ENCODE results near the gene ECEL1.

Gene ECEL1

DNA sequence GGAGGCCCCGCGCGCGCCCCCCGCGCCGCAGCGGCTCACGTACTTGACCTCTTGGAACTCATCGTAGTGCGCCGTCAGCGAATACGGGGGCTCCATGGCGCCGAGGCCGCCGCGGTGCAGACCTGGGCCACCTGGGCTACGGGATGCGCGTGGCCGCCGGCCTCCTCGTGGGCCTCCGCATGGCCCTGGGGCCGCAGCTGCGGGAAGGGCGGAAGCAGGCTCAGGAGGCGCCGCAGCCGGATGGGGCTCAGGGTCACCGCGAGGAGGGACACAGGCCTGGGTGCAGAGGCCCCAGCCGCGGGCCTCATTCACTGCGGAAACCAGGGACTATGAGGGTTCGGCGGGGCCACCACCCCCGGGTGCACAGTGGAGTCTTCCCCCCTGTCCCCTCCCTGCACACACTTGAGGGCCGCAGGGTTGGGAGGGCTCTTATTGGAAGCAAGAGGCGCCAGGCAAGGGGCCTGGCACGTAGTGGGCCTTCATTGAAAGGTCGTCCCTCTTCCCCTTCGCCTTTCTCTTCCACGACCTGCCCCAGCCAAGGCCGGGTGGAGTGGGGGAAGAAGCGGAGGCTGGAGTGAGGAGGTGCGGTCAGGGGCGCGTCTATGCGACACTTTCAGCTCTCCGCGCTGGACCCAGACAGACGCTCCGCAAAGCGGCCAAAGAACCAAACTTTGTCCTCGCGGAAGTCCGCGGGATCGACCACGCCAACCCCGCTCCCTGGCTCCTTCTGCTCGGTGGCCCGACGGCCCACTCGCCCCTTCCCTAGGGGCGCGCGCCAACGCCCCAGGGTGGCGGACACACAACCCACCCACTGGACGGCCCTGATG lies 863 bp downstream of the ECEL1 start:
- TF ChIP-seq EZH2 (IDR thresholded peaks at IDR 0.05; ENCODE audit: borderline replicate concordance, low read depth, low read length, severe bottlenecking), result no peak
- TF ChIP-seq, protein P1, sequence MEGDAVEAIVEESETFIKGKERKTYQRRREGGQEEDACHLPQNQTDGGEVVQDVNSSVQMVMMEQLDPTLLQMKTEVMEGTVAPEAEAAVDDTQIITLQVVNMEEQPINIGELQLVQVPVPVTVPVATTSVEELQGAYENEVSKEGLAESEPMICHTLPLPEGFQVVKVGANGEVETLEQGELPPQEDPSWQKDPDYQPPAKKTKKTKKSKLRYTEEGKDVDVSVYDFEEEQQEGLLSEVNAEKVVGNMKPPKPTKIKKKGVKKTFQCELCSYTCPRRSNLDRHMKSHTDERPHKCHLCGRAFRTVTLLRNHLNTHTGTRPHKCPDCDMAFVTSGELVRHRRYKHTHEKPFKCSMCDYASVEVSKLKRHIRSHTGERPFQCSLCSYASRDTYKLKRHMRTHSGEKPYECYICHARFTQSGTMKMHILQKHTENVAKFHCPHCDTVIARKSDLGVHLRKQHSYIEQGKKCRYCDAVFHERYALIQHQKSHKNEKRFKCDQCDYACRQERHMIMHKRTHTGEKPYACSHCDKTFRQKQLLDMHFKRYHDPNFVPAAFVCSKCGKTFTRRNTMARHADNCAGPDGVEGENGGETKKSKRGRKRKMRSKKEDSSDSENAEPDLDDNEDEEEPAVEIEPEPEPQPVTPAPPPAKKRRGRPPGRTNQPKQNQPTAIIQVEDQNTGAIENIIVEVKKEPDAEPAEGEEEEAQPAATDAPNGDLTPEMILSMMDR (IDR thresholded peaks at IDR 0.05; ENCODE audit: borderline replicate concordance, extremely low read depth, low read length, poor library complexity, severe bottlenecking), result no peak
- H3K27ac ChIP-seq (ENCODE audit: low read length), result no peak overlapping the region
- H2AFZ ChIP-seq (ENCODE audit: low read depth, low read length), result no peak overlapping the region
- no peak overlapping the region for H3K4me2 ChIP-seq (ENCODE audit: insufficient read depth, low read length)
- no peaks in the 10 kb centered on the region for H3K79me2 ChIP-seq (ENCODE audit: insufficient read depth, low read length)
- H3K9ac ChIP-seq (ENCODE audit: low read depth, low read length), result no peak overlapping the region
- H3K9me3 ChIP-seq (ENCODE audit: insufficient read depth, low read length, severe bottlenecking), result no peaks in the 10 kb centered on the region
- H4K20me1 ChIP-seq (ENCODE audit: insufficient read depth, low read length), result no peaks in the 10 kb centered on the region; the same call in 1 of the 2 replicates
- DNase-seq (no peak), ATAC-seq (ENCODE audit: insufficient read depth, low read depth) (no peak)
- no peaks in the 10 kb centered on the region for H3K27me3 ChIP-seq (ENCODE audit: insufficient read depth, low read length, poor library complexity)
- H3K4me3 ChIP-seq (ENCODE audit: low read depth in 1 of 2, low read length in 2 of 2), result no peak overlapping the region
- H3K4me1 ChIP-seq (ENCODE audit: insufficient read depth, low read length), result no peaks in the 10 kb centered on the region
- no peaks in the 10 kb centered on the region for H3K36me3 ChIP-seq (ENCODE audit: insufficient read depth, low read length)

DNA sequence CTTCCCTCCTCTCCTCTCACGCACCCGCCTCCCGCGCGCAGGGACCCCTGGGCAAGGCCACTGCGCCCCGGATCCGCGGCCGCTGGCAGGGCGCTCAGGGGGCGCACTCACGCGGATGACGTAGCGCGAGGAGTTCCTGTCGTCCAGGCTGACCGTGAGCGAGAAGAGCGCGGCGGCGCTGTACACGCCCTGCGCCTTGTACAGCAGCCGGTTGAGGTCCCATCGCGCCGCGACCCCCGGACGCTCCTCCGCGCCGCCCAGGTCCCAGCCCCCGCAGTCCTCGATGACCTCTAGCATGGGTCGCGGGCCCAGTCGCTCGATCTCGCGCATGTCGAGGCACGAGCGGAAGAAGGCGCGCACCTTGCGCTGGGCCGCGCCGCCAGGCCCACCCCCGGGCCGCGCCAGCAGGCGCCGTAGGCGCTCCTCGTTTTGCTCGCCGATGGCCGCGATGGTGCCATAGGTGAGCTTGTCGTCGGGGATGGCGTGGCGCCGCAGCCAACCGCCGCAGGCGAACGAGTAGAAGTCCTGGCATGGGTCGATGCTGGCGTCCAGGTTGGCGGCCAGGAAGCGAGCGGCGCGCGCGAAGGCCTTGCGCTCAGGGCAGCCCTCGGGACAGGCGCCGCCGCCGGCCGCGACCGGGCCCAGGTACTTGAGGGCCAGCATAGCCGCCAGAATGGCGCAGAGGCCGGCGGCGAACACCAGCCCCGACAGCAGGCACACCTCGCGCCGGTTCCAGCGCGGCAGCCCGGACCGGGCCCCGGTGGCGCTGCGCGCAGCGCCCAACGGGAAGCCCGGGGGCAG lies 1.7 kb downstream of the ECEL1 start:
- Histone ChIP-seq H3K9ac (ENCODE audit: low read depth, low read length) (no peak overlapping the region), H3K79me2 (ENCODE audit: insufficient read depth, low read length) (no peaks in the 10 kb centered on the region), H3K36me3 (ENCODE audit: insufficient read depth, low read length) (no peaks in the 10 kb centered on the region), H3K27me3 (ENCODE audit: insufficient read depth, low read length, poor library complexity) (no peaks in the 10 kb centered on the region), H3K27ac (ENCODE audit: low read length) (no peak overlapping the region), H3K4me2 (ENCODE audit: insufficient read depth, low read length) (no peak overlapping the region), H3K9me3 (ENCODE audit: insufficient read depth, low read length, severe bottlenecking) (no peaks in the 10 kb centered on the region), H3K4me1 (ENCODE audit: insufficient read depth, low read length) (no peaks in the 10 kb centered on the region), H4K20me1 (ENCODE audit: insufficient read depth, low read length) (no peaks in the 10 kb centered on the region; the same call in 1 of the 2 replicates), H3K4me3 (ENCODE audit: low read depth in 1 of 2, low read length in 2 of 2) (no peak overlapping the region), H2AFZ (ENCODE audit: low read depth, low read length) (no peak overlapping the region)
- TF ChIP-seq, protein P1 (IDR thresholded peaks at IDR 0.05; ENCODE audit: borderline replicate concordance, extremely low read depth, low read length, poor library complexity, severe bottlenecking), result no peak
- TF ChIP-seq EZH2 (IDR thresholded peaks at IDR 0.05; ENCODE audit: borderline replicate concordance, low read depth, low read length, severe bottlenecking), result no peak
- DNase-seq (no peak), ATAC-seq (ENCODE audit: insufficient read depth, low read depth) (no peak)

DNA sequence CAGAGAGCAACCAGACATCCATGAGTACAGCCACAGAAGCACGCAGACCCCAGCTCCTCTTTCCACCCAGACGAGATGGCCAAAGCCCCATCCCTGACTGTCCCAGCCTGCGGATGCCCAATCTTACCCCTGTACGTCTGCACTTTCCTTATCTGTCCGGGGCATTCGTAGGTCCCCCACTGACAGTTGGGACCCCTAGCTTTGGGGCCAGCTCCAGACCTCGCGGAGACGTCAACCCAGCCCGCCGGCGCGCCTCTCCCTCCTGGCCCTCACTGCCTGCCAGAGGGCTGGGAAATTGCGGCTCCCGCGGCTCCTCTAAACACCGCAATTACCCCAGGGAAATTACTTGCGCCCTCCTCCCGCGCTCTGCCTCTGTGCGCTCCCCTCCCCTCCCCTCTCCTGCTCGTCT lies 2.3 kb downstream of the ECEL1 start:
- Histone ChIP-seq H4K20me1 (ENCODE audit: insufficient read depth, low read length) (no peaks in the 10 kb centered on the region; the same call in none of the 2 replicates), H2AFZ (ENCODE audit: low read depth, low read length) (no peak overlapping the region), H3K4me3 (ENCODE audit: low read depth in 1 of 2, low read length in 2 of 2) (no peak overlapping the region), H3K4me1 (ENCODE audit: insufficient read depth, low read length) (no peaks in the 10 kb centered on the region), H3K9me3 (ENCODE audit: insufficient read depth, low read length, severe bottlenecking) (no peaks in the 10 kb centered on the region), H3K4me2 (ENCODE audit: insufficient read depth, low read length) (no peak overlapping the region), H3K36me3 (ENCODE audit: insufficient read depth, low read length) (no peaks in the 10 kb centered on the region), H3K9ac (ENCODE audit: low read depth, low read length) (no peak overlapping the region), H3K27ac (ENCODE audit: low read length) (no peak overlapping the region), H3K27me3 (ENCODE audit: insufficient read depth, low read length, poor library complexity) (no peaks in the 10 kb centered on the region), H3K79me2 (ENCODE audit: insufficient read depth, low read length) (no peaks in the 10 kb centered on the region)
- TF ChIP-seq, protein P1 (IDR thresholded peaks at IDR 0.05; ENCODE audit: borderline replicate concordance, extremely low read depth, low read length, poor library complexity, severe bottlenecking), result no peak
- no peak for TF ChIP-seq EZH2 (IDR thresholded peaks at IDR 0.05; ENCODE audit: borderline replicate concordance, low read depth, low read length, severe bottlenecking)
- ATAC-seq (ENCODE audit: insufficient read depth, low read depth) (no peak), DNase-seq (no peak)

Measured in DND-41 (cell line).